Gastroesophageal sphincter (tissue), 3 donors: ENCODE results near the gene GRIK1.

Experiments used
- CTCF ChIP-seq, 4 experiments: fragments of 200-600 bp in 2 of 4; fragments of 450-650 bp in 2 of 4; sonication (generic) in 1 of 4; IDR thresholded peaks; one replicate each; pipeline ENCODE4 v1.5.1; 2017 to 2019; ENCODE audit warnings: antibody characterized with exemption in 4 of 4, mild to moderate bottlenecking in 2 of 4, moderate library complexity in 2 of 4
- EP300 ChIP-seq: sonication (generic); formaldehyde crosslinking; IDR thresholded peaks from one replicate; pipeline ENCODE4 v1.6.1; 2017; ENCODE audit warnings: antibody characterized with exemption, mild to moderate bottlenecking
- POLR2A ChIP-seq, 2 donors: fragments of 450-650 bp; IDR thresholded peaks; one replicate each; pipeline ENCODE4 v1.6.1; 2017; ENCODE audit warnings: antibody characterized with exemption in 2 of 2, mild to moderate bottlenecking in 2 of 2, moderate library complexity in 1 of 2

GRCh38 chr21:29677326-29677725, 262.5 kb downstream of the GRIK1 start:
- TF ChIP-seq CTCF (IDR thresholded peaks at IDR 0.05) = no peak
- no peak for TF ChIP-seq POLR2A (IDR thresholded peaks at IDR 0.05)
- no peak for TF ChIP-seq EP300
